ENCODE results near the gene WDPCP.

- TF ChIP-seq CTCF (conservative IDR thresholded peaks at IDR 0.05; ENCODE audit: low read depth, low read length): no peak
- no peak for TF ChIP-seq POLR2A (IDR thresholded peaks at IDR 0.05; ENCODE audit: low read depth, low read length)
- no peak for TF ChIP-seq CHD1 (IDR thresholded peaks at IDR 0.05; ENCODE audit: low read depth, low read length)
- TF ChIP-seq RAD21 (IDR thresholded peaks at IDR 0.05; ENCODE audit: low read length): no peak
- TF ChIP-seq SMC3 (IDR thresholded peaks at IDR 0.05; ENCODE audit: low read depth, low read length): no peak
- no peak for TF ChIP-seq CEBPB (IDR thresholded peaks at IDR 0.05; ENCODE audit: low read depth, low read length)
- TF ChIP-seq RFX5 (IDR thresholded peaks at IDR 0.05; ENCODE audit: low read depth, low read length): no peak
- no peak for TF ChIP-seq MAFK (IDR thresholded peaks at IDR 0.05; ENCODE audit: low read depth, low read length)
- TF ChIP-seq FOS (IDR thresholded peaks at IDR 0.05; ENCODE audit: low read depth, low read length): no peak
- TF ChIP-seq RCOR1 (IDR thresholded peaks at IDR 0.05; ENCODE audit: insufficient replicate concordance, low read length): no peak
- TF ChIP-seq ELK1 (IDR thresholded peaks at IDR 0.05; ENCODE audit: borderline replicate concordance, low read depth, low read length): no peak
Measured at GRCh38 chr2:63514237-63514716, 74.0 kb downstream of the WDPCP start.

Measured in IMR-90 (cell line).